GM18870 (cell line): Measurements from ENCODE around the gene ZNRF1.
"Not testable (repeated sequence)": the region's sequence is repeated elsewhere in the genome, so short reads cannot be mapped to it uniquely, and the experiment has no call there.

Experiments used
- ATAC-seq: cut with Tn5 transposase; IDR thresholded peaks from one replicate; pipeline ENCODE4 v1.9.1; 2021; ENCODE audit warnings: moderate library complexity; ENCODE audit not compliant: unreplicated experiment

ZNRF1 gene

DNA sequence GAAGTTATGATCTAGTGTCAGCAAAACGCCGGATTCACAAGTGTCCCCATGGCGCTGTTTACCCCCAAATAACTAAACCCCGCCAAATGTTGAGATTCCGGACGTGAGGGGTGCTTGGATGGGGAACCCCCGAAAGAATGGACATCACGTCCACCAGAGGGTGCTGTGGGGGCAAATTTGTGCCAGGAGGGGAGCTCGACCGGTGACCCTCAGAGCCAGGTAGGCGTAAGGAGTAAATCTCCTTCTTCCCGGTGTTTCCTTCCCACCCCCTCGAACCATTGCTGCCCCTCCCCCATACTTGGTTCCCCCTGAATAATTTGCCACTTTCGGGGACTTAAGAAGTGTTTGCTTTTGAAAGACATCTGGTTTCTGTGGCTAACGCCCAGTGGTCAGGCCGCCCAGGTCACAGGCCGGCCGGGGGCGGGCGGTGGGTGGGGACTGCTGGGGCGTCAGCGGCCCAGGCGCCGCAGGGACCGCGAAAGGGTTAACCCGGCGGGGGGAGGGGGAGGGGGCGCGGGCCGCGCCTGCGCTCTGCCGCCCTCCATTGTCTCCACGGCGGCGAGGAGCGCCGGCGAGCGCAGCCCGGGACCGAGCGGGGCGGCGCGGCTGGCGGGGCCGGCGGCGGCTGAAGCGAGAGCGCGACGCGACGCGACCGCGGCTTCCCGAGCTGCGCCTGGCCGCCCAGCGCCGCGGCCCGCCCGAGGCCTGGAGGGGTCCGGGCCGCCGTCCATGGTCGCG, at the start of gene ZNRF1:
Gene ZNRF1, plus strand, starts transcription at position 544 of the 738 bp plus-strand sequence. CDS start 648 bp downstream, outside the sequence.
- peak; percentile 53 for ATAC-seq

DNA sequence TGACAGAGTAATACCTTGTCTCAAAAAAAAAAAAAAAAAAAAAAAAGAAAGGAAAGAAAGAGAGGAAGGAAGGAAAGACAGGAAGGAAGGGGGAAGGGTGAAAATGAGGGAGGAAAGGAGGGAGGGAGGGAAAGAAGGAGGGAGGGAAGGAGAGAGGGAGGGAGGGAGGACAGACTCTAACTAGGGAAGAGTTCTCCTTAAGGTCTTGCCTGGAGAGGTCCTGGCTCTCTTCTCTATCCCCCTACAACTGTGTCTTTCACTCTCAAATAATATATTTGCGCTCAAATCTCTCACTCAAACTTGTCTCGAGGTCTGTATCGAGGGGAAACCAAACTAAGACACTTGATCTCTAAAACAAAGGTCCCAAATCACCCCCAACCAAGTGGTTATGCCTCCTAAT, 49.5 kb upstream of the ZNRF1 start:
- no peak for ATAC-seq

DNA sequence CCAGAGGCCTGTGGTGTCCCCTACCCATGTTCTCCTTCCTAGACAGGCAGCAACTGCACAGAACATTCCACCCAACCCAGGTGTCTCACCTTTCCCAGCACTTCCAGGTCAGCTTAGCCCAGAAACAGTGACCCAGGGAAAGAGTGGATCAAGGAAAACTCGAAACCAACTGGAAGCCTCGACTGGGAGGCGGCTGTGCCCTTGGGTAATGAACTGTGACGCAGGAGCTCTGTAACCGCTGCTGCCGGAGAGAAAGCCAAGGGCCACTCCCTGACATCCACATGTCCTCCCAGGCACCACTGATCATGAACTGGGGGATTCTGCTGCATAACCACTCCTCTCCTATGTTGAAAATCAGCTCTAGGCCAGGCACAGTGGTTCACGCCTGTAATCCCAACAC, 48.3 kb upstream of the ZNRF1 start:
- ATAC-seq = no peak

DNA sequence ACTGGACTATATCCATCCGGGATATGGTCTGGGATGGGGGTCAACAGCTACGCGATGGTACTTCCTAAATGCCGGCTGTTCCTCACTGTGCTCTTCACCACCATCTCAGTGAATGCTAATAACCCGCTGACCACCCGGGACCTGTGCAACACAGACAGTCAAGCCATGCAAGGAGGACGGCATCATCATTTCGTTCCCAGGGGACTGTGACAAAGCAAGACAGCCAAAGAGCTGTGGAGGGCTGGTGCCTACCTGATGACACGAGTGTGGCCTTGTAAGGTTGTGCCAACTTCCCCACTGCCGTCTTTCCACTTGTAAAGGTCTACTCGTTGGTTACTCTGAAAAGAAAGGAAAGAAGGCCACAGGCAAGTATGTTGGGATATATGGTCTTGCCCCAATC, 47.6 kb upstream of the ZNRF1 start:
- no peak for ATAC-seq

DNA sequence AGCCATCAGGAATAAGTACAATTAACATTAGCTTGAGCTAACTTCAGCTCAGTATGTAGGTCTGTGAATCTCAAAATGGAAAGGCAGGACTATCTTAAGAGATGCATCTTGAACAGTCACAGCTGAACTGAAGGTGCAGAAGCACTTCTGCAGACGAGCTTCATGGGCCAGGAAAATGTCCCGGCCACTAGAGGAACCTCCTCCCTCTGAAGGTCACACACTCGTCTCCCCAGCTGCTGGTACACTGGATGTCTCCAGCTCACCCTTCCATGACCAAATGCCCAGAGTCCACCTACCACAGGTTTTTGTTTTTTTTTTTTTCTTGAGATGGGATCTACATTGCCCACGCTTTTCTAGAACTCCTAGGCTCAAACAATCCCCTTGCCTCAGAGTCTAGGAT, 47.1 kb upstream of the ZNRF1 start:
- ATAC-seq = no peak

DNA sequence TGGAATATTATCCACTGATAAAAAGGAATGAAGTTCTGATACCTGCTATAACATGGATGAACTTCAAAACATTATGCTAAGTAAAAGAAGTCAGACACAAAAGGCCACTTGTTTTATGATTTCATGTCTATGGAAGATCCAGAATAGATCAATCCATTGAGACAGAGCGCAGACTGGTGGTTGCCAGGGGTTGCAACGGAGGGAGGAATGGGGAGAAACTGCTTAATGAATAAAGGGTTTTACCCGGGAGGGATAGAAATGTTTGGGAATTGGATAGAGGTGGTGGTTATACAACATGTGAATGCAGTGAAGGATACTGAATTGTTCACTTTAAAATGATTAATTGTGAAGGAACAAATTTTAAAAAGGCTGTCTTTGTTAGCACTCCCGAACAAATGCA, 44.1 kb upstream of the ZNRF1 start:
- no peak for ATAC-seq

DNA sequence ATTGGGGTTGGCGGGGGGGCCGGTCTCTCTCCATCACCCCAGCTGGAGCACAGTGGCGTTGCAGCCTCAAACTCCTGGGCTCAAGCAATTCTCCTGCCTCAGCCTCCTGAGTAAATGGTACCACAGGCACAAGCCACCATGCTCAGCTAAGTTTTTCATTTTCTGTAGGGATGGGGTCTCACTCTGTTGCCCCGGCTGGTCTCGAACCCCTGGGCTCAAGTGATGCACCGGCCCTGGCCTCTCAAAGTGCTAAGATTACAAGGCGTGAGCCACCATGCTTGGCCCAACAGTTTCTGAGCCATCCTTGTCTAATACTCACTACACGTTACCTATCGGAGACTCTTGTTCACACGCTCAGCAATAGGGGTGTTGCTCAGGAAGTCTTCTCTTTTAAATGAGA, 25.5 kb upstream of the ZNRF1 start:
- no peak for ATAC-seq

DNA sequence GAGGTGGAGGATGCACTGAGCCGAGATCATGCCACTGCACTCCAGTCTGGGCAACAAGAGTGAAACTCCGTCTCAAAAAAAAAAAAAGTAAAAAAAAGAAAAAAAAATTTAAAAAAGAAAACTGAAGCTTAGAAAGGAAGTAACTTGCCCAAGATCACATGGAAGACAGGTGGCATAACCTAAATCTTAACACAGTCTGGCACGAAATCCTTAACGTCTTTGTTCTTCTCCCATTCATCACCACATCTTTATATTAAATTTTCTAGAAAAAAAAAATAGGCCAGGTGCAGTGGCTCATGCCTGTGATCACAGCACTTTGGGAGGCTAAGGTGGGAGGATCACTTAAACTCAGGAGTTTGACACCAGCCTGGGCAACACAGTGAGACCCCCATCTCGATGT, 23.2 kb upstream of the ZNRF1 start:
- ATAC-seq = no peak

DNA sequence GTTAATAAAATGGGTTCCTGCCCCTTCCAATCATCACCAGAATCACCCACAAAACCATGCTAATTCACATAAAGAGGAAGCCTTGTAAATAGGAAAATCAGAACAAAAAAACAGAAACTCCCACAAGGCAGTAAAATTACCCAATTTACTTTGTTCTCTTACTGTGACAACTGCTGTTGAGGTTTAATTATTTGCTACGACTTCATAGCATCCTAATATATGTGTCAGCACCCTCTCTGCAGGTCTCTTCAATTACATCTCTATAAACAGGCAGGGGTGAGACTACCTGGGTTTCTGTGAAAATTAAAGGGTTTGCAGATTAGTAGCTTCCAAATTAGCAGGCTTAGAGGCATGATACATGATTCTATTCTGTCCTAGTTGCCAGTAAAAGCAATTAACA, 16.6 kb upstream of the ZNRF1 start:
- ATAC-seq = no peak

DNA sequence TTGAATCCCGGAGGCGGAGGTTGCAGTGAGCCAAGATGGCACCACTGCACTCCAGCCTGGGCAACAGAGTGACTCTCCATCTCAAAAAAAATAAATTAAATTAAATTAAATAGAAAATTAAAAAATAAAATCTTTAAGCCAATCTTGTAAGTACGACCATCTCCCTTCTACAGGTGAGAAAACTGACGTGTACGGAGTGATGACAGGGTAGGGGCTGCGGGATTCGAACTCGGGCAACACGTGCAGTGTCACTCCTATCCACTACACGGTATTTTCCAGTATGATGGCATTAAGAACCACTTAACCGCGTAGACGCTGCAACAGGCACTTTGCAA, 14.7 kb upstream of the ZNRF1 start:
- ATAC-seq = no peak

DNA sequence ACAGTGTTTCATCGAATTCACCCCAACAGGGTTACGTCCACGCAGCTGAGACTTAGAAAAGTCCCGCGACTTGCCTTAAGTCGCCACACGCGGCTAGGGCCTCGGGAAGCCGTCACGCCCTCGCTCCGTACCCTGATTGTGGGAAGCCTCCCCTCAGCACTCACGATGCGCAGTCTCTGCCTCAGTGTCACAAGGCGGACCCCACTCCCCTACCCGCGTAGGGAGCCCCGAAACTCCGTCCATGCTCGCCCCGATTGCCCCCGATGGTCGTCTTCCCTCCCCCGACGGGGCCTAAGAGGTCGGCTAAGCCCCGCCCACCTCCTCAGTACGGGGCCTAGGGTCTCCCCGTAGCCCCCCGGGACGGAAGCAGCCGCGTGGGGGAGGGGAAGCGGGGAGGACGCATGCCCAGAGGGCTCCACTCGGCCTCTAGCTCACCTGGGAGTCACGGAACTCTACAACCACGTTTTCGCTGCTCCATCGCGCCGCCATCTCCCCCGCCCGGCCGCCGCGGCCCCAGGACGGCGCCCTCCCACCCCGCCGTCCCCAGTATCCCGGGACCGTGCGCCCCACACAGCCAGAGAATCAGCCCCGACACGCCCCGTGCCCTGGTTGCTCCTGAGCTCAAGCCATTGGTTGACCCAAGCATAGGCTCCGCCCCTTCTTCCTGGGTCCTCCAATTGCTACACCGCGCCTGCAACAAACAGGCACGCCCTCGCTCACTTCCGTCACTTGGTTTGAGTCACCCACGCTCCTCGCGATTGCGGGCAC, 14.1 kb upstream of the ZNRF1 start, which contains the start of gene WDR59:
Gene WDR59, minus strand, starts transcription at position 595 of the 768 bp plus-strand sequence. Its CDS starts 106 bp downstream, at position 489.
- ATAC-seq = peak; percentile 99

DNA sequence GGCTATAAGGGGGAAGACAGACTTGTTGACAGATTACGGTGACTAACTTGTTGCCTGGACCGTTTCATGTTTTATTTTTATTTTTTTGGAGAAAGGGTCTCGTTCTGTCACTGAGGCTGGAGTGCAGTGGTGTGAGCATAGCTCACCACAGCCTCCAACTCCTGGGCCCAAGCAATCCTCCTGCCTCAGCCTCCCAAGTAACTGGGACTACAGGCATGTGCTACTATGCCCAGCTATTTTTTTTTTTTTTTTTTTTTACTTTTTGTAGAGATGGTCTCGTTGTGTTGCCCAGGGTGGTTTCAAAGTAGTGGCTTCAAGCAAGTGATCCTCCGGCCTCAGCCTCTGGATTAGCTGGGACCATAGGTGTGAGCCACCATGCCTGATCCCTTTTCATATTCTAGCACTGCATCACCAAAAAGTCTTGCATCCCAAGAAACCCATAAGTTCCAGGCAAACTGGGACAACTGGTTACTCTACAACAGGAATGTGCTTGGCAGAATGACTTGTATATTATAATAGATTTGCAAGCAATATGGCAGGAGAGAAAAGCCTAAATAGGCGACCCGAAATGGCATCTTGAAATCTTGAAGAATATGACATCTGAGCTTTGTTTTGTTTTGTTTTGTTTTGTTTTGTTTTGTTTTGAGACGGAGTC, 11.7 kb upstream of the ZNRF1 start:
- ATAC-seq = no peak

DNA sequence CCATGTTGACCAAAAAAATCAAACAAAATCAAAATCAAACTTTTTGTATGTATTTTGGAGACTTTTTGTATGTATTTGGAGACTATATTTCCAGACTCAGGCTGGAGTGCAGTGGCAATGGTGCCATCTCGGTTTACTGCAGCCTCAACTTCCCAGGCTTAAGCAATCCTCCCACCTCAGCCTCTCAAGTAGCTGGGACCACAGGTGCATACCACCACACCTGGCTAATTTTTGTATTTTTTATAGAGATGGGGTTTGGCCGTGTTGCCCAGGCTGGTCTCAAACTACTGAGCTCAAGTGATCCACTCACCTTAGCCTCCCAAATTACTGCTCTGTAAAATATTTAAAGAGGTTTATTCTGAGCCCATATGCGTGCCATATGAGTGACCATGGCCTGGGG, 9.0 kb upstream of the ZNRF1 start:
- not testable (repeated sequence) for ATAC-seq

DNA sequence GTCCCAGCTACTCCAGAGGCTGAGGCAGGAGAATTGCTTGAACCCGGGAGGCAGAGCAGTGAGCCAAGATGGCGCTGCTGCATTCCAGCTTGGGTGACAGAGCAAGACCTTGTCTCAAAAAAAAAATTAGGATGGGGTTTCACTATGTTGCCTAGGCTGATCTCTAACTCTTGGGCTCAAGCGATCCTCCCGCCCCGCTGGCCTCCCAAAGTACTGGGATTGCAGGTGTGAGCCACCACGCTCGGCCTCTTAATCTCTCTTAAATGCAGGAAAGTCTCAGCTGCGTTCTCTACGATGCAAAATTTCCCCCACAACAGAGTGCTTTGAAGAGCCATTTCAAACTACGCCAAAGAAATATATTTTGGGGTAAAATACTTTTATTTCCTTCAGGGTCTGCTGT, 8.0 kb upstream of the ZNRF1 start:
- no peak for ATAC-seq

DNA sequence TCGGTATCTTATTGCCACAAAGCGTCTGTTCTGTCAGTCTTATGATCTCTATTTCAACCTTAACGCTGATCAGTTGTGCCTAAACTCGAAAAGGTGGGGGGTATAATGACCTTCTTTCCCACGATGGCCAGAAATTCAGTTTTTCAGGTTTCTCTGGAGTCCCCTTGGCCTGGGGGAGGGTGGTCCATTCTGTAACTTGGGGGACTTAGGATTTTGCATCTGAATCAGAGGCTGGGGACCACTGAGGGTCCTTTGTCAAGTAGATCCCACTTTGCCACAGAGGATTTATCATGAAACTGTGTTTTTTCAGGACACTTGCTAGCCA, 7.6 kb upstream of the ZNRF1 start:
- no peak for ATAC-seq

DNA sequence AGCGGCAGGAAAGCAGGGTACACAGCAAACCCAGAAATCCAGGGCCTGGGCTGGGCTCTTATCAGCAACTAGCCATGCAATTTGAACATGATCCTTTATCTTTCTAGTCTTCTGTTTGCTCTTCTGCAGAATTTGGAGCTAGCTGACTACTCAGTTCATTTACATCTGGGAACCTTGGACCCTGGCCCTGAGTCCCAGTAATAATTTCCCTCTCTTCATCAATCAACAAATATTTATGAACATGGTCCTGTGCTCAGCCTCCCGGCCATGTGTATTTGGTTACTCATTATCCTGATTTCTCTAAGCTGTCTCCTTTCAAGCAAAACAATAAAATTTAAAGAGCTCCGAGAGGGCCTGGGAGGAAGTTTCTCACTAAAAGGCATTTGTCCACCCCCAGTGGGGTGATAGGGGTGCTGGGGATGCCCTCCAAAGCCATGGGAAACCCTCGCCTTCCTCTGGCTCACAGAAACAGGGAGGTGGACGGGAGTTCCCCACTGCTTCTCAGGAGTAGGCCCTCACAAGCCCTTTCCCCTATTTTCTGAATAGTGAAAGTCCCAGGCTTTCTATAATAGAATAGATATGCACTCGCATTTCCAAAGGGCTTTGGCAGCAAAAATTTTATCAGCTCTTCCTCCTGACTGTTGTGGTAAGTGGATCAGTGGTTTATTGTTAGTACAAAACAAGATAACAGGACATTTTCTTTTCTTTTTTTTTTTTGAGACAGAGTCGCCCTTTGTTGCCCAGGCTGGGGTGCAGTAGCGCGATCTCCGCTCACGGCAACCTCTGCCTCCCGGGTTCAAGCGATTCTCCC, 7.0 kb upstream of the ZNRF1 start:
- ATAC-seq = no peak

DNA sequence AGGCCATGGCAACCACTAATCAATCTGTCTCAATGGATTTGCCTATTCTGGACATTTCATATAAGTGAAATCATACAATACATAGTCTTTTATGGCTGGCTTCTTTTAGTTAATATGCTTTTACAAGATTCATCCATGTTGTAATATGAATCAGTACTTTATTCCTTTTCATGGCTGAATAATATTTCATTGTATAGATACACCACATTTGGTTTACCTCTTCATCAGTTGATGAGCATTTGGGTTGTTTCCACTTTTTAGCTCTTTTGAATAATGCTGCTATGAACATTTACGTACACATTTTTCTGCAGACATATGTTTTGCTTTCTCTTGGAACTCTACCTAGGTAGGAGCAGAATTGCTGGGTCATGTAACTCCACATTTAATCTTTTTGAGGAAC, 2.8 kb upstream of the ZNRF1 start:
- ATAC-seq = no peak

DNA sequence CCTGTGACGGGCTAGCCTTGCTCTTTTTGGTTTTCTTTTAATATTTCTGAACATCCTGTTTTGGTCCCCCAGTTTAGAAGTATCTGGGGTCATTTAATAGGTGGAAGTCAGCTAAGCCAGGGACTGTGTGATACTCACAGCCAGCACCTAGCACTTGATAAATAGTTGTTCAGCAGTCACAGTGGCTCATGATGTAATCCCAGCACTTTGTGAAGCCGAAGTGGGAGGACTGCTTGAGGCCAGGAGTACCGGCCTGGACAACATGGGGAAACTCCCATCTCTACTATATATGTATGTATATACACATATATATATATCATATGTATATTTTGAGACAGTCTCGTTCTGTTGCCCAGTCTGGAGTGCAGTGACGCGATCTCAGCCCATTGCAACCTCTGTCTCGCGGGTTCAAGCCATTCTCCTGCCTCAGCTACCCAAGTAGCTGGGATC, 1.8 kb upstream of the ZNRF1 start:
- ATAC-seq = no peak

DNA sequence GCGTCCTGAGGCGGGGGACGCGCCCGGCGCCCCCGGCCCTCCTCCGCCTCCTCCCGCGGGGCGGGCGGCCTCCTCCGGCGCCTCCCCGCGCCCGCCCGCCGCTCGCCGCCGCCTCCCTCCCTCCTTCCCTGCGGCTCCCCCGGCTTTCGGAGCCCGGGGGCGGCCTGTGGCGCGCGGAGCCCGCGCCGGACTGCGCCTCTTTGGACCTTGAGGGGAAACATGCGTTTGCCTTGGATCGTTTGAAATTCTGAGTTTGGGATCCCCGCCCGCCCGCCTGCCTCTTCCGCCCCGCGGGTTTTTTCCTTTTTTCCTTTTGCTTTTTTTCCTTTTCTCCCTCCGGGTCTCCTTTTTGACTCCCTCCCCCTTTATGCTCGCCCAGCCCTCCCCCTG, 390 bp downstream of the ZNRF1 start:
- no peak for ATAC-seq

DNA sequence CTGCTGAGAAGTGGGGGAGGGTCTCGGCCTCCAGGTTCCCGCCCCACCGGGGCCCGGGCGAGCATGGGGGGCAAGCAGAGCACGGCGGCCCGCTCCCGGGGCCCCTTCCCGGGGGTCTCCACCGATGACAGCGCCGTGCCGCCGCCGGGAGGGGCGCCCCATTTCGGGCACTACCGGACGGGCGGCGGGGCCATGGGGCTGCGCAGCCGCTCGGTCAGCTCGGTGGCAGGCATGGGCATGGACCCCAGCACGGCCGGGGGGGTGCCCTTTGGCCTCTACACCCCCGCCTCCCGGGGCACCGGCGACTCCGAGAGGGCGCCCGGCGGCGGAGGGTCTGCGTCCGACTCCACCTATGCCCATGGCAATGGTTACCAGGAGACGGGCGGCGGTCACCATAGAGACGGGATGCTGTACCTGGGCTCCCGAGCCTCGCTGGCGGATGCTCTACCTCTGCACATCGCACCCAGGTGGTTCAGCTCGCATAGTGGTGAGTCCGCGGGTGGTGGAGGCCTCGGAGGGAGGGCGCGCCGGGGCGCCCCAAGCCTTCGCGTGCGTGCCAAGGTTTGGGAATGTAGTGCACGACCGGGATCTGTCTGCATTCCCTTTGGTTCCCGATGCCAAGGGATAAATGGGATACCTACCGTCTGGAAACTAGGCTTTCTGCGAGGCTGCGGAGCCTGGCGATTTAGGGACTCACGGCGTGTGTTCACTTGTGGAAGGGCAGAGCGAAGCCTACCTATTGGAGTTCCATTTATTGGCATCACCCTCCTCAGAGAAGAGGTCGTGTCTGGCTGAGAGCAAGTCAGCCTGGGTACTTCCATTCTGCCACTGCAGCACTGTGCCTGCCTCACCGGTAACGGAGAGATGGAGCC, 1.0 kb downstream of the ZNRF1 start:
- no peak for ATAC-seq
